A673 (cell line): Measurements from ENCODE around the gene ANO7. TPM values are rescaled to one million over a fixed set of nuclear protein-coding genes. Genes with fewer than 3 reads are reported as not detected.

Experiments used
- BruUV-seq: library from RNA; stranded (reverse); fragments of 400-500 nt; replicated peaks from 2 replicates; lab custom pipeline; 2021; lab: Mats Ljungman, UMichigan
- CTCF ChIA-PET: fragments of 300-600 bp; sonication (Branson Sonifier 250); formaldehyde crosslinking; loops from one replicate; lab custom pipeline; 2022; ENCODE audit warnings: antibody characterized with exemption; lab: Charles Lee
- POLR2A ChIA-PET: fragments of 300-600 bp; sonication (Branson Sonifier 250); formaldehyde crosslinking; loops from one replicate; lab custom pipeline; 2022; ENCODE audit warnings: antibody characterized with exemption; ENCODE audit not compliant: low non-redundant PET; lab: Charles Lee
- DNase-seq: peaks from one replicate; pipeline ENCODE4 v3.0.0-alpha.2; 2015; ENCODE audit warnings: low spot score
- H3K27ac ChIP-seq: fragments of 200-600 bp; sonication (generic); 2 replicates; pipeline ENCODE4 v1.5.1; 2016; ENCODE audit warnings: mixed run types, low read depth, mild to moderate bottlenecking, mixed read lengths, antibody characterized with exemption, low read length; ENCODE audit not compliant: poor library complexity, severe bottlenecking
- H3K27me3 ChIP-seq: fragments of 200-600 bp; sonication (generic); replicated peaks from 2 replicates; pipeline ENCODE4 v1.6.1; 2017; ENCODE audit warnings: mixed run types, low read depth, mild to moderate bottlenecking, mixed read lengths, antibody characterized with exemption, low read length; ENCODE audit not compliant: insufficient read depth, poor library complexity
- H3K36me3 ChIP-seq: fragments of 200-600 bp; sonication (generic); 2 replicates; pipeline ENCODE4 v1.6.1; 2016; ENCODE audit warnings: mixed run types, mild to moderate bottlenecking, mixed read lengths, antibody characterized with exemption, low read length; ENCODE audit not compliant: insufficient read depth, poor library complexity, severe bottlenecking
- H3K4me1 ChIP-seq: fragments of 200-600 bp; sonication (generic); 2 replicates; pipeline ENCODE4 v1.6.1; 2017; ENCODE audit warnings: mixed run types, mild to moderate bottlenecking, mixed read lengths, antibody characterized with exemption, low read length; ENCODE audit not compliant: insufficient read depth, poor library complexity, severe bottlenecking
- H3K4me3 ChIP-seq: fragments of 200-600 bp; sonication (generic); 2 replicates; pipeline ENCODE4 v1.5.1; 2016; ENCODE audit warnings: low read depth, mixed run types, mild to moderate bottlenecking, mixed read lengths, low read length; ENCODE audit not compliant: poor library complexity, severe bottlenecking
- H3K9me3 ChIP-seq: fragments of 200-600 bp; sonication (generic); 2 replicates; pipeline ENCODE4 v1.6.1; 2016; ENCODE audit warnings: mixed run types, low read depth, mild to moderate bottlenecking, mixed read lengths, antibody characterized with exemption, low read length; ENCODE audit not compliant: poor library complexity, severe bottlenecking
- EZH2 ChIP-seq: fragments of 200-600 bp; sonication (generic); IDR thresholded peaks from 2 replicates; pipeline ENCODE4 v1.6.1; 2017; ENCODE audit warnings: borderline replicate concordance, low read depth, mild to moderate bottlenecking, mixed read lengths, antibody characterized with exemption, low read length; ENCODE audit not compliant: poor library complexity, severe bottlenecking
- intact Hi-C: fragments of 100-400 bp; cut with micrococcal nuclease; formaldehyde crosslinking; loops from one replicate; pipeline ENCODE4 v1.10.0; 2022; ENCODE audit not compliant: unreplicated experiment
- total RNA-seq: library from RNA; stranded (reverse); gene quantifications from 2 replicates; pipeline ENCODE4 v1.2.3, GENCODE V29; 2021
- TF ChIP-seq, protein P1 (sequence below): fragments of 300-800, 200-600 bp; sonication (generic); conservative IDR thresholded peaks from 2 replicates; pipeline ENCODE4 v1.5.1; 2017; ENCODE audit warnings: low read depth, mild to moderate bottlenecking, antibody characterized with exemption, low read length, moderate library complexity, mixed read lengths

The ANO7 gene
- total RNA-seq, 1 experiment from 2014 or later, result 0.45 TPM

DNA sequence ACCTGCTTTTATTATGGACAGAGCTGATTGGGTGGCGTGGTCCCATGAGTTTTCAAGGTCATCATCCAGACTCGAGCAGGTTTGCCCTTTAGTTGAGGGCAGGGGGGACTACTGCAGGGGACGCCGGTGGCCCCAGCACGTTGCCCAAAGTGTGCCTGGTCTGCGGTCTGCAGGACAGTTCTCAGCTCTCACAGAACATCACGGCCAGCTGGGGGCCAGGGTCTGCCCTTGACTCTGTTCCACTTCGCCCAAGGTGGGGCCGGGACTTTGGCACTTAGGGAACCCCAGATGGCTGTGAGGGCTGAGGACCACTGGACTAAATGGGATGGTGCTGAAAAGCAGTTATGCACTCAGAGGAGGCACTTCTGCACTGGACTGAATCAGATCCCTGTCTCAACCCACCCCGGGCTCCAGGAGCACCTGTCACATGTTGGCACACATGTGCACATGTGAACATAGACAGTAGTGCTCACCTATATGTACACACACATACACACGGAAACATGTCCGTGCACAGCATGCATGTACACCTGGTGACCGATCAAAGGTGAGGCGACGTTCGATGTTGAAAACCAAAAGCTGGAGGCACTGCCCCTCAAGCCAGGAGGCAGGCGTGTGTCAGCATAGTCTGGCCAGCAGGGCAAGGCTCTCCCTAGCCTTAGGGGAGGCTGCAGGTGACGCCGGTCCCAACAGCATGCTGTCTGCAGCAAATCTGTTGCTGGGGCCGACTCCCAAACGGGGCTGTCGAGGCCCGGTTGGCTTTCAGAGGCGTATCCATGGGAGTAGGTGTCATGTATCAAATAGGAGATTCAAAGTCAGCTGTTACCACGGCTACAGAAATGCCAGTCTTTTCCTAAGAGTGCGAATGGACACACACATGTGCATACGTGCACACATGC, 10.2 kb downstream of the ANO7 start:
- TF ChIP-seq, protein P1, sequence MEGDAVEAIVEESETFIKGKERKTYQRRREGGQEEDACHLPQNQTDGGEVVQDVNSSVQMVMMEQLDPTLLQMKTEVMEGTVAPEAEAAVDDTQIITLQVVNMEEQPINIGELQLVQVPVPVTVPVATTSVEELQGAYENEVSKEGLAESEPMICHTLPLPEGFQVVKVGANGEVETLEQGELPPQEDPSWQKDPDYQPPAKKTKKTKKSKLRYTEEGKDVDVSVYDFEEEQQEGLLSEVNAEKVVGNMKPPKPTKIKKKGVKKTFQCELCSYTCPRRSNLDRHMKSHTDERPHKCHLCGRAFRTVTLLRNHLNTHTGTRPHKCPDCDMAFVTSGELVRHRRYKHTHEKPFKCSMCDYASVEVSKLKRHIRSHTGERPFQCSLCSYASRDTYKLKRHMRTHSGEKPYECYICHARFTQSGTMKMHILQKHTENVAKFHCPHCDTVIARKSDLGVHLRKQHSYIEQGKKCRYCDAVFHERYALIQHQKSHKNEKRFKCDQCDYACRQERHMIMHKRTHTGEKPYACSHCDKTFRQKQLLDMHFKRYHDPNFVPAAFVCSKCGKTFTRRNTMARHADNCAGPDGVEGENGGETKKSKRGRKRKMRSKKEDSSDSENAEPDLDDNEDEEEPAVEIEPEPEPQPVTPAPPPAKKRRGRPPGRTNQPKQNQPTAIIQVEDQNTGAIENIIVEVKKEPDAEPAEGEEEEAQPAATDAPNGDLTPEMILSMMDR, result no peak
- no peak for TF ChIP-seq EZH2
- no peak for DNase-seq
- ChIA-PET CTCF (no interaction called here), POLR2A (no interaction called here)
- H3K4me1 ChIP-seq, result no peaks in the 10 kb centered on the region
- H3K27me3 ChIP-seq, result no peaks in the 10 kb centered on the region
- no peaks in the 10 kb centered on the region for H3K36me3 ChIP-seq
- H3K27ac ChIP-seq, result no peak overlapping the region
- H3K9me3 ChIP-seq, result no peaks in the 10 kb centered on the region
- no peak overlapping the region for H3K4me3 ChIP-seq
- intact Hi-C loops, result no loop called here
- BruUV-seq, result no TSS peak

DNA sequence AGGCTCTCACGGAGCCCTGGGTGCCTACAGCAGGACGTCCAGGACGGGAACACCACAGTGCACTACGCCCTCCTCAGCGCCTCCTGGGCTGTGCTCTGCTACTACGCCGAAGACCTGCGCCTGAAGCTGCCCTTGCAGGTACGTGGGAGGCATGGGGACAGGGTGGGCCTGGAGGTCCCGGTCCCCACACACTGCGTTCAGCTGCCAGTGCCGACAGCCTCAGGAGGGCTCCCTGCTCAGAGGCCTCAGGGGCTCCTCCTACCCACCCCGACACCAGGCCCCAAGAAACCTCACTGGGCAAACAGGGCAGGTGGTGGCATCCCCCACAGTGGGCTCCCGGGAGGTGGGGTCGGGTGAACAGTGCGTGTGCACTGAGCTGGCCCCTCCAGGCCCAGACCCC, 10.8 kb downstream of the ANO7 start:
- ChIA-PET CTCF (no interaction called here), POLR2A (no interaction called here)
- H3K4me1 ChIP-seq, result no peaks in the 10 kb centered on the region
- H3K27me3 ChIP-seq, result no peaks in the 10 kb centered on the region
- H3K9me3 ChIP-seq, result no peaks in the 10 kb centered on the region
- intact Hi-C loops, result no loop called here
- no peaks in the 10 kb centered on the region for H3K36me3 ChIP-seq
- no peak overlapping the region for H3K4me3 ChIP-seq
- DNase-seq, result no peak
- no peak for TF ChIP-seq EZH2
- TF ChIP-seq, protein P1, result no peak
- no TSS peak for BruUV-seq
- no peak overlapping the region for H3K27ac ChIP-seq

DNA sequence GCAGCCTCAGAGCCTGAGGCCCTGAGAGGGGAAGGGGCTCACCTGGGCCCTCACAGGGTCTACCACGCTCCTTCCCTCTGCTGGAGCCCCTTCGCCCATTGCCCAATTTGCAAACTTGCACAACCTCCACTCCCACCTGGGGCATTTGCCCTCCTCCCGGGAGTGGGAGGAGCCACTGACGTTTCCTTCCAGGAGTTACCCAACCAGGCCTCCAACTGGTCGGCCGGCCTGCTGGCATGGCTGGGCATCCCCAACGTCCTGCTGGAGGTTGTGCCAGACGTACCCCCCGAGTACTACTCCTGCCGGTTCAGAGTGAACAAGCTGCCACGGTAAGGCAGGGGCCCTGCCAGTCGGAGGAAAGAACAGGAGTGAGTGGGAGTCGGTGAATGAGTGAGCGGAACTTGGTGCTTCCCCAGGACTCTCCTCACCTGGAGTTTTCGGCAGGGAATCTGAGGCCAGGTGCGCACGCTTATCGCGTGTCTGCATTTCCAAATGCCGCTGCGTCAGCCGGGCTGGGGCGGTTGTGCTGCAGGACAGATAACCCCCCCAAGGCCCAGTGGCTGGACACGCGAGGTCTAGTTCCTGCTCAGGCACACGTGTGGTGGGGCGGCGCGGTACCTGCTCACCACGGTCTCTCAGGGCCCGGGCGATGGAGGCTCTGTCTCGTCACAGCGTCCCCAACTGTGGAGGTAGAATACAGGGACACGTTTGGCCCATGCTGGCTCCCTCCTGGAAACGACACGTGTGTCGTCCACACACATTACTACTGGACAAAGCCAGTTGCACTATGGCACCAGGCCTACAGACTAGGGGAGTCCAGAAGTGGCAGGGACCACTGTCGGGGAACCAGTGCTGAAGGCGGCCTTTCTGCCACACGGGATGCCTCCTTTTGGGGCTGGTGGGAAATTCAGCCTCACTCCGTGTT, 11.7 kb downstream of the ANO7 start:
- no peak overlapping the region for H3K4me3 ChIP-seq
- DNase-seq, result no peak
- intact Hi-C loops, result no loop called here
- H3K4me1 ChIP-seq, result no peaks in the 10 kb centered on the region
- H3K27ac ChIP-seq, result no peak overlapping the region
- no peak for TF ChIP-seq EZH2
- TF ChIP-seq, protein P1, result no peak
- POLR2A ChIA-PET, result no interaction called here
- no peaks in the 10 kb centered on the region for H3K36me3 ChIP-seq
- H3K27me3 ChIP-seq, result no peaks in the 10 kb centered on the region
- BruUV-seq, result no TSS peak
- CTCF ChIA-PET, result no interaction called here
- H3K9me3 ChIP-seq, result no peaks in the 10 kb centered on the region
